Neural cell (in vitro differentiated cells): Measurements from ENCODE around the gene NKD1. TPM values are rescaled to one million over a fixed set of nuclear protein-coding genes. Genes with fewer than 3 reads are reported as not detected.
A peak's percentile ranks its signal among the peaks of the same experiment; 100 is the strongest.

Experiments used
- H2AFZ ChIP-seq: fragments of 200-600, 300-800 bp; sonication (generic), shearing (Covaris generic); 2 replicates; pipeline ENCODE4 v1.6.0; 2014; ENCODE audit warnings: low read depth, mild to moderate bottlenecking, antibody characterized with exemption, low read length, moderate library complexity
- H3F3A ChIP-seq: fragments of 200-600 bp; shearing (Covaris generic); 2 replicates; pipeline ENCODE4 v1.6.1; 2016; ENCODE audit warnings: mild to moderate bottlenecking, moderate library complexity, mixed read lengths, antibody characterized with exemption, low read length; ENCODE audit not compliant: insufficient read depth, poor library complexity, severe bottlenecking
- H3K27ac ChIP-seq: fragments of 200-600, 300-800 bp; sonication (generic), shearing (Covaris generic); 2 replicates; pipeline ENCODE4 v1.5.1; 2014; ENCODE audit warnings: mild to moderate bottlenecking, low read length, moderate library complexity
- H3K27me3 ChIP-seq: fragments of 300-800, 200-600 bp; sonication (generic), shearing (Covaris generic); 2 replicates; pipeline ENCODE4 v1.6.0; 2014; ENCODE audit warnings: mild to moderate bottlenecking, low read depth, low read length, moderate library complexity; ENCODE audit not compliant: insufficient read depth
- H3K36me3 ChIP-seq: fragments of 300-800, 200-600 bp; sonication (generic), shearing (Covaris generic); 2 replicates; pipeline ENCODE4 v1.5.1; 2014; ENCODE audit warnings: mild to moderate bottlenecking, antibody characterized with exemption, low read length, moderate library complexity; ENCODE audit not compliant: insufficient read depth
- H3K4me2 ChIP-seq: fragments of 300-800, 200-600 bp; sonication (generic), shearing (Covaris generic); 2 replicates; pipeline ENCODE4 v1.6.0; 2014; ENCODE audit warnings: mild to moderate bottlenecking, low read length
- H3K4me3 ChIP-seq: fragments of 300-800, 200-600 bp; sonication (generic), shearing (Covaris generic); 2 replicates; pipeline ENCODE4 v1.5.1; 2014; ENCODE audit warnings: mild to moderate bottlenecking, low read length, moderate library complexity
- H3K79me2 ChIP-seq: fragments of 200-600 bp; shearing (Covaris generic); replicated peaks from 2 replicates; pipeline ENCODE4 v1.6.0; 2014; ENCODE audit warnings: mild to moderate bottlenecking, low read length, moderate library complexity; ENCODE audit not compliant: insufficient read depth
- H3K9ac ChIP-seq: fragments of 300-800, 200-600 bp; sonication (generic), shearing (Covaris generic); 2 replicates; pipeline ENCODE4 v1.6.1; 2016; ENCODE audit warnings: mild to moderate bottlenecking, low read length, mixed read lengths
- H3K9me2 ChIP-seq: fragments of 200-600 bp; shearing (Covaris generic); 2 replicates; pipeline ENCODE4 v1.6.1; 2016; ENCODE audit warnings: mild to moderate bottlenecking, low read length, mixed read lengths; ENCODE audit not compliant: insufficient read depth
- H3K9me3 ChIP-seq: fragments of 200-600, 300-800 bp; sonication (generic), shearing (Covaris generic); 2 replicates; pipeline ENCODE4 v1.6.1; 2016; ENCODE audit warnings: mild to moderate bottlenecking, mixed run types, low read length, moderate library complexity, mixed read lengths
- H4K20me1 ChIP-seq: fragments of 200-600 bp; shearing (Covaris generic); 2 replicates; pipeline ENCODE4 v1.6.1; 2016; ENCODE audit warnings: mild to moderate bottlenecking, mixed run types; ENCODE audit not compliant: insufficient read depth
- EP300 ChIP-seq: fragments of 450-650 bp; conservative IDR thresholded peaks from 2 replicates; pipeline ENCODE4 v1.6.1; 2014; ENCODE audit warnings: antibody characterized with exemption, mild to moderate bottlenecking, moderate library complexity; ENCODE audit not compliant: poor library complexity, severe bottlenecking
- EZH2 ChIP-seq: fragments of 200-600, 300-800 bp; shearing (Covaris generic), sonication (generic); IDR thresholded peaks from 2 replicates; pipeline ENCODE4 v1.6.1; 2014; ENCODE audit warnings: antibody characterized with exemption, low read length, borderline replicate concordance, mild to moderate bottlenecking; ENCODE audit not compliant: insufficient read depth, poor library complexity, severe bottlenecking
- MXI1 ChIP-seq: fragments of 450-650 bp; conservative IDR thresholded peaks from 2 replicates; pipeline ENCODE4 v1.6.1; 2014; ENCODE audit warnings: antibody characterized with exemption, mild to moderate bottlenecking; ENCODE audit not compliant: poor library complexity, severe bottlenecking
- POLR2AphosphoS5 ChIP-seq: IDR thresholded peaks from 2 replicates; pipeline ENCODE4 v1.6.1; 2012
- RAD21 ChIP-seq: fragments of 450-650 bp; conservative IDR thresholded peaks from 2 replicates; pipeline ENCODE4 v1.6.1; 2014; ENCODE audit warnings: antibody characterized with exemption, mild to moderate bottlenecking, moderate library complexity
- SMC3 ChIP-seq: fragments of 450-650 bp; conservative IDR thresholded peaks from 2 replicates; pipeline ENCODE4 v1.6.1; 2014; ENCODE audit warnings: antibody characterized with exemption, mild to moderate bottlenecking, moderate library complexity; ENCODE audit not compliant: poor library complexity
- TAF1 ChIP-seq: IDR thresholded peaks from 2 replicates; pipeline ENCODE4 v1.6.1; 2012; ENCODE audit warnings: low read depth
- polyA minus RNA-seq: library from RNA; depleted of rRNA, polyadenylated mRNA; stranded (reverse); fragments of >200 nt; gene quantifications from 2 replicates; pipeline ENCODE4 v1.2.3, GENCODE V29; 2014
- polyA plus RNA-seq: library from polyadenylated mRNA; depleted of rRNA; stranded (reverse); fragments of >200 nt; gene quantifications from 2 replicates; pipeline ENCODE4 v1.2.3, GENCODE V29; 2014
- TF ChIP-seq, protein P1 (sequence below): IDR thresholded peaks from 2 replicates; pipeline ENCODE4 v1.6.1; 2012; ENCODE audit warnings: borderline replicate concordance
- TF ChIP-seq, protein P2 (sequence below): fragments of 450-650 bp; IDR thresholded peaks from 2 replicates; pipeline ENCODE4 v1.5.1; 2014; ENCODE audit warnings: antibody characterized with exemption, mild to moderate bottlenecking, moderate library complexity; ENCODE audit not compliant: poor library complexity, severe bottlenecking

The NKD1 gene, protein sequence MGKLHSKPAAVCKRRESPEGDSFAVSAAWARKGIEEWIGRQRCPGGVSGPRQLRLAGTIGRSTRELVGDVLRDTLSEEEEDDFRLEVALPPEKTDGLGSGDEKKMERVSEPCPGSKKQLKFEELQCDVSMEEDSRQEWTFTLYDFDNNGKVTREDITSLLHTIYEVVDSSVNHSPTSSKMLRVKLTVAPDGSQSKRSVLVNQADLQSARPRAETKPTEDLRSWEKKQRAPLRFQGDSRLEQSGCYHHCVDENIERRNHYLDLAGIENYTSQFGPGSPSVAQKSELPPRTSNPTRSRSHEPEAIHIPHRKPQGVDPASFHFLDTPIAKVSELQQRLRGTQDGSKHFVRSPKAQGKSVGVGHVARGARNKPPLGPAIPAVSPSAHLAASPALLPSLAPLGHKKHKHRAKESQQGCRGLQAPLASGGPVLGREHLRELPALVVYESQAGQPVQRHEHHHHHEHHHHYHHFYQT
- 0.42 and 1.1 TPM in 2 replicates for polyA plus RNA-seq
- 1.5 TPM in 2 replicates for polyA minus RNA-seq

DNA sequence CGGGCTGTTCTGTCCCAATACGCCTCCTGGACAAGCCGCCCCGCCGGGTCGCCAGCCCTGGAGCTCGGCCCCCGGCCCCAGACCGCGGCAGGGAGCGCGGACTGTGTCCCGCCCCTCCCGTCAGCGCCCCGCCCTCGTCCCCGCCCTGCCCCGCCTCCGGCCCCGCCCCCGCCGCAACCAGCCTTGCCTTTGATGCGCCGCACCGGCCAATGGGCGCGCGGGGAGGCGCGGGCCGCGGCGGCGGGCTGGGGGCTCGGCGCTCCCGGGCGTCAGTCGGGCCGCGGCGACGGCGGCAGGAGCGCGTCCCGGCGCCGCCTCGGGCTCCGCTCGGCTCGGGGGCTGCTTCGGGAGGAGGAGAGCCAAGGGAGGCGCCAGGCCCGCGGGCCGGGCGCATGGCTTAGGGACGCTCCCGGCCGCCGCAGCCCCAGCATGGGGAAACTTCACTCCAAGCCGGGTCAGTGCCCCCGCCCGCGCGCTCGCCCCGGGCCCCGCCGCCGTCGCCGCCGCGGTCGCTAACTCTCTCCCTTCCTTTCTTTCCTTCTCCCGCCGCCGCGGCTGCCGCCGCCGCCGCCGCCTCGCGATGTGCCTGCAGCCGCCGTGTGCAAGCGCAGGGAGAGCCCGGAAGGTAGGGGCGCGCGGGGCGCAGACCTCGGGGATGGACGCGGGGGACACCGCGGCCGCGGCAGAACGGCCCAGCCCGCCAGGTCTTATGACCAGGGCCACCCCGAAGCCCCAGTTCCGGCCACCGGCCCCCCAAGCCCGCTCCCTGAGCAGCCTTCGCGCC lies at the start of gene NKD1:
Gene NKD1 (plus strand): TSS at position 272 of the 784 bp plus-strand sequence. CDS start 158 bp downstream, at position 430.
- H3K27ac ChIP-seq, result no peak within 1 kb of the TSS
- H3K27me3 ChIP-seq, result peaks cover 30% of the 10 kb centered on the region

DNA sequence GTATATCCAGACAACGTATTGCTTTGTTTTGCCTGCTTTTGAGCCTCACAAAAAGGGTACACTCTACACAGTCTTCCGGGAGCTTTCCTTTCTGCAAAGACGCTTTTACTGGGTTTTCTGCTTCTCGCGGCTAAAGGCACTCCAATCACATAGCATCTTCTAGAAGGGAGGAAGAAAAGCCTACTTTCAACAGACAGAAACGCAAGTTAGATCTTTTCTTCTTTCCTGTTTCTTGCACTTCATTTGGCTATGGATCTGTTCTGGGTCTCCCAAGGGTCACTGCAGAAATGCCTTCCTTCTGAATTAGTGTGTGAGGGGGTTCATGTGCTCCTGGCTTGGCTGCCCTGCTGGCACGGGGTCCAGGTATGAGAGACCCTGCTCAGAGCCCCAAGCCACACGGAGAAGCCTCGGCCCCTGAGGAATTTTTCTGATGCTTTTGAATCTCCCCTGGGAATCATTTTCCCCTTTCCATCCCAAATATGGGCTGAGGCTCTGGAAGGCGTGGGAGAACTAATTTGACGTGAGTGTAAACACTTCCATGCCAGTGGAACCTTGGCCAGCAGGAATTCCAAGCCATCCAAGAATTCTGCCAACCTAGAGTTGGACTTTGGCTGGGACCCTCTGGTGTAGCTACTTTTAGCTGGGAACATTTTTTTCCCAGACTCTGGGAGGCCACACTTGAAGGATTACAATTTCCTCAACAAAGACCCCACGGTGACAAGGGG lies 49.6 kb upstream of the NKD1 start:
- no peaks in the 10 kb centered on the region for H3K79me2 ChIP-seq
- no peaks in the 10 kb centered on the region for H4K20me1 ChIP-seq
- H3K27me3 ChIP-seq, result no peaks in the 10 kb centered on the region
- no peak overlapping the region for H3K4me2 ChIP-seq
- H3K4me3 ChIP-seq, result no peak overlapping the region
- no peaks in the 10 kb centered on the region for H3K9me3 ChIP-seq
- no peaks in the 10 kb centered on the region for H3K9me2 ChIP-seq
- no peak overlapping the region for H3K9ac ChIP-seq
- H3F3A ChIP-seq, result no peaks in the 10 kb centered on the region
- TF ChIP-seq SMC3, result no peak
- TF ChIP-seq, protein P1, sequence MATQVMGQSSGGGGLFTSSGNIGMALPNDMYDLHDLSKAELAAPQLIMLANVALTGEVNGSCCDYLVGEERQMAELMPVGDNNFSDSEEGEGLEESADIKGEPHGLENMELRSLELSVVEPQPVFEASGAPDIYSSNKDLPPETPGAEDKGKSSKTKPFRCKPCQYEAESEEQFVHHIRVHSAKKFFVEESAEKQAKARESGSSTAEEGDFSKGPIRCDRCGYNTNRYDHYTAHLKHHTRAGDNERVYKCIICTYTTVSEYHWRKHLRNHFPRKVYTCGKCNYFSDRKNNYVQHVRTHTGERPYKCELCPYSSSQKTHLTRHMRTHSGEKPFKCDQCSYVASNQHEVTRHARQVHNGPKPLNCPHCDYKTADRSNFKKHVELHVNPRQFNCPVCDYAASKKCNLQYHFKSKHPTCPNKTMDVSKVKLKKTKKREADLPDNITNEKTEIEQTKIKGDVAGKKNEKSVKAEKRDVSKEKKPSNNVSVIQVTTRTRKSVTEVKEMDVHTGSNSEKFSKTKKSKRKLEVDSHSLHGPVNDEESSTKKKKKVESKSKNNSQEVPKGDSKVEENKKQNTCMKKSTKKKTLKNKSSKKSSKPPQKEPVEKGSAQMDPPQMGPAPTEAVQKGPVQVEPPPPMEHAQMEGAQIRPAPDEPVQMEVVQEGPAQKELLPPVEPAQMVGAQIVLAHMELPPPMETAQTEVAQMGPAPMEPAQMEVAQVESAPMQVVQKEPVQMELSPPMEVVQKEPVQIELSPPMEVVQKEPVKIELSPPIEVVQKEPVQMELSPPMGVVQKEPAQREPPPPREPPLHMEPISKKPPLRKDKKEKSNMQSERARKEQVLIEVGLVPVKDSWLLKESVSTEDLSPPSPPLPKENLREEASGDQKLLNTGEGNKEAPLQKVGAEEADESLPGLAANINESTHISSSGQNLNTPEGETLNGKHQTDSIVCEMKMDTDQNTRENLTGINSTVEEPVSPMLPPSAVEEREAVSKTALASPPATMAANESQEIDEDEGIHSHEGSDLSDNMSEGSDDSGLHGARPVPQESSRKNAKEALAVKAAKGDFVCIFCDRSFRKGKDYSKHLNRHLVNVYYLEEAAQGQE, result no peak
- TF ChIP-seq POLR2AphosphoS5, result no peak
- TF ChIP-seq RAD21, result no peak
- TF ChIP-seq, protein P2, sequence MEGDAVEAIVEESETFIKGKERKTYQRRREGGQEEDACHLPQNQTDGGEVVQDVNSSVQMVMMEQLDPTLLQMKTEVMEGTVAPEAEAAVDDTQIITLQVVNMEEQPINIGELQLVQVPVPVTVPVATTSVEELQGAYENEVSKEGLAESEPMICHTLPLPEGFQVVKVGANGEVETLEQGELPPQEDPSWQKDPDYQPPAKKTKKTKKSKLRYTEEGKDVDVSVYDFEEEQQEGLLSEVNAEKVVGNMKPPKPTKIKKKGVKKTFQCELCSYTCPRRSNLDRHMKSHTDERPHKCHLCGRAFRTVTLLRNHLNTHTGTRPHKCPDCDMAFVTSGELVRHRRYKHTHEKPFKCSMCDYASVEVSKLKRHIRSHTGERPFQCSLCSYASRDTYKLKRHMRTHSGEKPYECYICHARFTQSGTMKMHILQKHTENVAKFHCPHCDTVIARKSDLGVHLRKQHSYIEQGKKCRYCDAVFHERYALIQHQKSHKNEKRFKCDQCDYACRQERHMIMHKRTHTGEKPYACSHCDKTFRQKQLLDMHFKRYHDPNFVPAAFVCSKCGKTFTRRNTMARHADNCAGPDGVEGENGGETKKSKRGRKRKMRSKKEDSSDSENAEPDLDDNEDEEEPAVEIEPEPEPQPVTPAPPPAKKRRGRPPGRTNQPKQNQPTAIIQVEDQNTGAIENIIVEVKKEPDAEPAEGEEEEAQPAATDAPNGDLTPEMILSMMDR, result no peak
- no peak for TF ChIP-seq EP300
- no peak for TF ChIP-seq MXI1
- no peak for TF ChIP-seq TAF1
- TF ChIP-seq EZH2, result no peak
- H3K27ac ChIP-seq, result no peak overlapping the region
- H3K36me3 ChIP-seq, result no peaks in the 10 kb centered on the region
- no peak overlapping the region for H2AFZ ChIP-seq

More for the DNA sequence above, at the start of gene NKD1:
- Histone ChIP-seq H3K36me3 (no peaks in the 10 kb centered on the region), H3K9me2 (no peaks in the 10 kb centered on the region), H4K20me1 (no peaks in the 10 kb centered on the region), H3K4me2 (peak within 1 kb of the TSS; percentile 51), H2AFZ (no peak within 1 kb of the TSS), H3K9ac (peak within 1 kb of the TSS; percentile 64), H3K79me2 (no peaks in the 10 kb centered on the region), H3F3A (no peaks in the 10 kb centered on the region), H3K4me3 (peak within 1 kb of the TSS; percentile 71), H3K9me3 (no peaks in the 10 kb centered on the region)
- peak; percentile 62 for TF ChIP-seq POLR2AphosphoS5
- TF ChIP-seq RAD21, result no peak
- TF ChIP-seq MXI1, result peak; percentile 61
- TF ChIP-seq, protein P1, result peak; percentile 40
- TF ChIP-seq SMC3, result peak; percentile 40
- no peak for TF ChIP-seq EZH2
